WERI-Rb-1 (cell line): ENCODE data around the gene C11orf68.

Source experiments
- DNase-seq: peaks from one replicate; pipeline ENCODE4 v3.0.0-alpha.2; 2020
- H3K27ac ChIP-seq: fragments of 250-450 bp; sonication (Bioruptor Pico); 2 replicates; pipeline ENCODE4 v1.5.1; 2020; ENCODE audit warnings: mild to moderate bottlenecking, moderate library complexity
- H3K27me3 ChIP-seq: fragments of 250-450 bp; sonication (Bioruptor Pico); 2 replicates; pipeline ENCODE4 v1.5.1; 2021; ENCODE audit warnings: mild to moderate bottlenecking, low read depth, moderate library complexity; ENCODE audit not compliant: insufficient read depth, severe bottlenecking
- H3K36me3 ChIP-seq: fragments of 250-450 bp; sonication (Bioruptor Pico); 2 replicates; pipeline ENCODE4 v1.5.1; 2020; ENCODE audit warnings: mild to moderate bottlenecking, moderate library complexity
- H3K4me3 ChIP-seq: 2 replicates; pipeline ENCODE4 v1.5.1; 2011; ENCODE audit warnings: low read depth, mild to moderate bottlenecking, control low read depth, low read length
- H3K9me3 ChIP-seq: fragments of 250-450 bp; sonication (Bioruptor Pico); 2 replicates; pipeline ENCODE4 v1.5.1; 2021; ENCODE audit warnings: mild to moderate bottlenecking, moderate library complexity; ENCODE audit not compliant: severe bottlenecking
- TF ChIP-seq, protein P1 (sequence below): IDR thresholded peaks from 2 replicates; pipeline ENCODE4 v1.5.1; 2011; ENCODE audit warnings: low read depth, mild to moderate bottlenecking, control low read depth, inconsistent platforms, low read length

Gene C11orf68

DNA sequence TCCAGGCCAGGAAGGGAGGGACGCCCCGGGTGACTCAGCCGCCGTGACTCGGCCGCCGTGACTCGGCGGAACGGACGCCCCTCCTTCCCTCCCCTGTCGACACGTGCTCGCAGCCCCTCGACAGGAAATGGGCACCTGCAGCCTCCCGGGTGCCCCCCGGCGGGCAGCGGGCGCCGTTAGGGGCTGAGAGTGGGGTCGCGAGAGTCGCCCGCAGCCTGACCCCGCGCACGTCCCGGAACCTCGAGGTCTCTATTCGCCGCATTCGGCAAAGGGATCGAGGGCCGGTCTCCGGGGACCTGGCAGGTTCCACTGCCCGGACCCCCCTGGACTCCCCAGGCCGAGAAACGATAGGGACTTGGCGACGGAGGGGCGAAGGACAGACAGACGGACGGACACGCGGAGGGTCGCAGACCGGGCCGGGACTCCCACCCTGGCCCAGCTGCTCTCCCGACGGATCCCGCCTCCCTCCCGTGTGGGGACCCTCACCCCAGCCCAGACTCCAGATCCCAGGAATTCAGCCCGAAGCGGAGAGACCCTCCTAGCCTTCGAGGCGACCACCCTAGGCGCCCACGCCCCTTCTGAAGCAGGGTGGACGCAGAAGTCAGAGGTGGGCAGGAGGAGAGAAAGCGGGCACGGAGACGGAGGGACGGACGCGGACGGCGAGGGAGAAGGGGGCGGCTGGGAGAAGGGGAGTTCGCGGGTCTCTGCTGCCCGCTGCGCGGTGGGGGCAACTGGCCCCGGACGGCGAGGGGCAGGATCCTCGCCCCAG lies 19.3 kb downstream of the C11orf68 start:
- no peaks in the 10 kb centered on the region for H3K9me3 ChIP-seq
- TF ChIP-seq, protein P1, sequence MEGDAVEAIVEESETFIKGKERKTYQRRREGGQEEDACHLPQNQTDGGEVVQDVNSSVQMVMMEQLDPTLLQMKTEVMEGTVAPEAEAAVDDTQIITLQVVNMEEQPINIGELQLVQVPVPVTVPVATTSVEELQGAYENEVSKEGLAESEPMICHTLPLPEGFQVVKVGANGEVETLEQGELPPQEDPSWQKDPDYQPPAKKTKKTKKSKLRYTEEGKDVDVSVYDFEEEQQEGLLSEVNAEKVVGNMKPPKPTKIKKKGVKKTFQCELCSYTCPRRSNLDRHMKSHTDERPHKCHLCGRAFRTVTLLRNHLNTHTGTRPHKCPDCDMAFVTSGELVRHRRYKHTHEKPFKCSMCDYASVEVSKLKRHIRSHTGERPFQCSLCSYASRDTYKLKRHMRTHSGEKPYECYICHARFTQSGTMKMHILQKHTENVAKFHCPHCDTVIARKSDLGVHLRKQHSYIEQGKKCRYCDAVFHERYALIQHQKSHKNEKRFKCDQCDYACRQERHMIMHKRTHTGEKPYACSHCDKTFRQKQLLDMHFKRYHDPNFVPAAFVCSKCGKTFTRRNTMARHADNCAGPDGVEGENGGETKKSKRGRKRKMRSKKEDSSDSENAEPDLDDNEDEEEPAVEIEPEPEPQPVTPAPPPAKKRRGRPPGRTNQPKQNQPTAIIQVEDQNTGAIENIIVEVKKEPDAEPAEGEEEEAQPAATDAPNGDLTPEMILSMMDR: no peak
- no peaks in the 10 kb centered on the region for H3K27me3 ChIP-seq
- H3K27ac ChIP-seq: no peak overlapping the region
- H3K36me3 ChIP-seq: no peaks in the 10 kb centered on the region
- peak overlapping the region; percentile 56 for H3K4me3 ChIP-seq
- DNase-seq: no peak

DNA sequence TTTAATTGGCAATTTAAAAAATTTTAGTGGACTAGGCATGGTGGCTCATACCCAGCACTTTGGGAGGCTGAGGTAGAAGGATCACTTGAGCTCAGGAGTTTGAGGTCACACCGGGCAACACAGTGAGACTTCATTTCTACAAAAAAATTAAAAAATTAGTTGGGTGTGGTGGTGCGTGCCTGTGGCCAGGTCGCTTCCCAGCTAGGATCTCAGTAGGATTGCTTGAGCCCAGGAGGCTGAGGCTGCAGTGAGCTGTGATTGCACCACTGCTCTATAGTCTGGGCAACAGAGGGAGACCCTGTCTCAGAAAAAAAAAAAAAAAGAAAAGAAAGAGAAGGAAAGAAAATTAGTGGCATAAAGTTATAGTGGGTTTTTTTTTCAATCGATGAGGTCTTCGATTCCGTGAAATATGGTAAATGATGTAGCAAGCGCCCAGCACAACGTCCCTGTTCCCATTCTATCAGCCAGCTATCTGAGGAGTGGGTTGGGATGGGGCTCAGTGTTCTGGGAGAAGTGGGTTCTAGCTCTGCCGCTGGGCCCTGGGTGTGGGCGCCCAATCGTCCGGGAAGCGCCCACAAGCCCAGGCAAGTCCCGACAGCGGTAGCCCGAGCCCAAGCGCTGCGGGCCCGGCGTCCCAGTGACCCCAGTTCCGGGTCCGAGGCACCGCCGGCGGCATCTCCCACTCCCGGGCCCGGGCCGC lies 20.1 kb downstream of the C11orf68 start:
- TF ChIP-seq, protein P1: no peak
- Histone ChIP-seq H3K9me3 (no peaks in the 10 kb centered on the region), H3K27ac (no peak overlapping the region), H3K27me3 (no peaks in the 10 kb centered on the region), H3K36me3 (no peaks in the 10 kb centered on the region), H3K4me3 (no peak overlapping the region)
- no peak for DNase-seq

DNA sequence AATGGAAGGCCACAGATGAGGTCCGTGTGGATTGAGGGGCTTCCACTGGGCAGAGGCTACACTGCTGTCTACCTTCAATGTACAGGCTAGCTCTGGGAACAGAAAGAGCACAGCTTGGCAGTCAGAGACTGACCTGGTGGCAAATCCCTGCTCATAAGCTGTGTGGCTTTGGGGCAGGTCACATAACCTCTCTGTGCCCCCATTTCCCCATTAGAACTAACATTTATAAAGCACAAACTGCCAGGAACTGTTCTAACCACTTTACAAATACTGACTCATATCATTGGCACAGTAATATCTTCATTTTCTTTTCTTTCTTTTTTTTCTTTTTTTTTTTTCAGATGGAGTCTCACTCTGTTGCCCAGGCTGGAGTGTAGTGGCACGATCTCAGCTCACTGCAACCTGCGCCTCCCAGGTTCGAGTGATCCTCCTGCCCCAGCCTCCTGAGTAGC lies 21.8 kb downstream of the C11orf68 start:
- H3K27ac ChIP-seq: no peak overlapping the region
- DNase-seq: no peak
- no peaks in the 10 kb centered on the region for H3K27me3 ChIP-seq
- TF ChIP-seq, protein P1: no peak
- no peak overlapping the region for H3K4me3 ChIP-seq
- H3K9me3 ChIP-seq: no peaks in the 10 kb centered on the region
- no peaks in the 10 kb centered on the region for H3K36me3 ChIP-seq

DNA sequence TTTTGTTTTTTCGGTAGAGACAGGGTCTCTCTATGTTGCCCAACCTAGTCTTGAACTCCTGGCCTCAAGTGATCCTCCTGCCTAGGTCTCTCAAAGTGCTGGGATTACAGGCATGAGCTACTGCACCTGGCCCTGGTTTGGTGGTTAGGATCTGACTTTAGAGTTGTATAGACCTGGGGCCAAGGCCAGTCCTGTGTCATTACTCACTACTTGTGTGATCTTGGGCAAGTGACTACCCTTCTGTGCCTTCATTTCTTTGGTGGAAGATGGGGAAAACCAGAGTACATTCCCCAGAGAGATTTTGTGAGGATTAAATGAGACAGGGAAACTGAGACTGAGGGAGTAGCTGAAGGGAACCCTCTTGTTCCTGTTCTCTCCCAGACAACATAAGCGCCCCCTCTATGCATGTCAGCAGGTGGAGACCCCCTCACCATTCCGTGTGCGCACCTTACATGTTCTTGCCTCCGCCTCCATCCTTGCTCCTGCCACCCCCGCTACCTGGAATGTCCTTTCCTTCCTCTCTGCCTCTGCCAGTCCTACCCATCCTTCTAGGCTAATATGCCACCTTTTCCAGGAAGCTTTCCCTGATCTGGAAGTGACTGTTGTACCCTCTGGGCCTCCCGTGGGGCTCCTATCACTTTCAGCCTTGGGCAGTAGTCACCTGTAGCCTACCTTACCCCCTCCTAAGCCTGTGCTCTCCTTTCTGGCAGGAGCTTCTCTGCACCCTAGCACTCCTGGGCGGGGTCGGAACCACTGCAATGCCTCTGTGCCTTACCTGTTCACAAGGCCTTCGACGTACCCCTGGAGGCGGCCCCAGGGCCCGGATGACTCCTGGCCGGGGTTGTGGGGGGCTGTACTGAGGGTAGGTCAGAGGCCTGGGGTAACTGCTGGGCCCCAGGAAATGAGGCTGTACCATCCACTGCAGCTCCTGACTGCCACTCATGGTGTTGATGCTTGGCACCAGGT lies 22.5 kb downstream of the C11orf68 start:
- Histone ChIP-seq H3K27me3 (no peaks in the 10 kb centered on the region), H3K4me3 (no peak overlapping the region), H3K27ac (no peak overlapping the region), H3K9me3 (no peaks in the 10 kb centered on the region), H3K36me3 (no peaks in the 10 kb centered on the region)
- TF ChIP-seq, protein P1: no peak
- no peak for DNase-seq

DNA sequence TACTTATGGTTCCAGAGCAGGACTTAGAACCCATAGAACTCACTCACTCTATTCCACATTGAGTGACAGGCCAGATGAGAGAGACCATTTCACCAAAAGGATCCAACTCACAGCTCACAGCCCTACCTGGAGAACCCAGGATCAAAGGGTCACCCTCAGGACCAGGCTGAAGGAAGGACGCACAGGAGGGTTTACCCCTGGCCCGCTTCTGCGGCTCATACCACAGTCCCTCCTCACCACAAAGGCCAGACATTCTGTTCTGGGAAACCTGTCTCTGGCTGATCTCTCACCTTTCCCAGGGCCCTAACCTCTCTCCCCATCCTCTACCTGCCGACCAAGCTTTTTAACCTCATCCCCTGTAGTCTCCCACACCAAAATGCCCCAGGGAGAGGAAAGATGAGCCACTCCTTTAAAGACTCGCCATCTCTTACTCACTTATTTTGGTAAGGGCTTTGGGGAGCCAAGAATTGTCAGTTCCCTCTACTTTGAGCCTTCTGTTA lies 23.3 kb downstream of the C11orf68 start:
- Histone ChIP-seq H3K9me3 (no peaks in the 10 kb centered on the region), H3K4me3 (no peak overlapping the region), H3K27ac (no peak overlapping the region), H3K27me3 (no peaks in the 10 kb centered on the region), H3K36me3 (no peaks in the 10 kb centered on the region)
- no peak for DNase-seq
- TF ChIP-seq, protein P1: no peak
